AG09309 (cell line): ENCODE measurements around the gene TAS1R3.

Experiments used
- DNase-seq: peaks from one replicate; pipeline ENCODE4 v3.0.0-alpha.2; 2010; ENCODE audit warnings: low read depth
- H3K4me3 ChIP-seq: 2 replicates; pipeline ENCODE4 v1.5.1; 2011; ENCODE audit warnings: mild to moderate bottlenecking, low read depth, low read length, moderate library complexity; ENCODE audit not compliant: control insufficient read depth
- TF ChIP-seq, protein P1 (sequence below): IDR thresholded peaks from 2 replicates; pipeline ENCODE4 v1.5.1; 2011; ENCODE audit warnings: mild to moderate bottlenecking, low read depth, low read length, inconsistent platforms; ENCODE audit not compliant: insufficient read depth, control insufficient read depth; ENCODE audit errors: missing control alignments

Gene TAS1R3

DNA sequence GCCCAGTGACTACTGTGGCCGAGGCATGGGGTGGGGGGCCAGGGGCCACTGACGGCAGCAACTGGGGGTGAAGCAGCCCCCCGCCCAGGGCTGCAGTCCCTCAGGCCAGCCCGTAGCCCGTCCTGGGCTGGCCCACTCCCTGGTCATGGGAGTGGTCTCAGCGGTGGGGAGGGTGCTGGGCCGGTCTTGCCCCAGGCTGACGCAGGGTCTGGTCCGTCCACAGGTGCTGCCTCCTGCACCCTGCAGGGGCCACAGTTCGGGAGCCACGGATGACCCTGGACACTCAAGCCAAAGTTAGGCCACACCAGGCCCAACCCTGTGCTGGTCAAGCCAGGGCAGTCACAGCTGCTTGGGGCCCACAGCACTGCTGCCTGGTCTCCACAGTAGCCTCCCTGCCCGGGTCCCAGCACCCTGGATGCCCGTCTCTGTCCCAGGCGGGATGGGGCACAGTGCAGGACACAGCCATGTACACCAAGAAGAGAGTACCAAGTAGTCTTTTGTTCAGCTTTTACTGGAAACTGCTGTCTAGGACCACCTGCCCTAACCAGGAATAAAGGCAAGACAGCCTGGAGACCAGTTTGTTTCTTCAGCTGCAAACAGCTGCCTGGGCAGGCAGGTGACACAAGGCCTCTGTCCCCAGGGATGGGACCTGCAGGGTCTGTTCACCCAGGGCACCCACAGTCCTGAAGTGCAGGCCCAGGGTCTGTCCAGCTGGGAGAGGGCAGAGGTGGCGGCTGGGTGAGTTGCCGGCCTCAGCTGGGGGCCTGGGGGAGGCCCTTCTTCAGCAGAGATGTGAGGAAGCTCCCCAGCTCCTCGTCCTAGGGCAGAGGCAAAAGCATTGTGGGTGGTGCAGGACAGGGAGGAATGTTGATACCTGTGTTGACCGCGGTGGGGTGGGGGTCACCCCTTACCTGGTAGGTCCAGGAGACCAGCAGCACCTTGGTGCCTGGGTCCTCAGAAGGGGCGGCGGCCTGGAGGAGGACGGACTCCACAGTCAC, 19.7 kb upstream of the TAS1R3 start:
- DNase-seq = no peak
- no peak overlapping the region for H3K4me3 ChIP-seq
- TF ChIP-seq, protein P1, sequence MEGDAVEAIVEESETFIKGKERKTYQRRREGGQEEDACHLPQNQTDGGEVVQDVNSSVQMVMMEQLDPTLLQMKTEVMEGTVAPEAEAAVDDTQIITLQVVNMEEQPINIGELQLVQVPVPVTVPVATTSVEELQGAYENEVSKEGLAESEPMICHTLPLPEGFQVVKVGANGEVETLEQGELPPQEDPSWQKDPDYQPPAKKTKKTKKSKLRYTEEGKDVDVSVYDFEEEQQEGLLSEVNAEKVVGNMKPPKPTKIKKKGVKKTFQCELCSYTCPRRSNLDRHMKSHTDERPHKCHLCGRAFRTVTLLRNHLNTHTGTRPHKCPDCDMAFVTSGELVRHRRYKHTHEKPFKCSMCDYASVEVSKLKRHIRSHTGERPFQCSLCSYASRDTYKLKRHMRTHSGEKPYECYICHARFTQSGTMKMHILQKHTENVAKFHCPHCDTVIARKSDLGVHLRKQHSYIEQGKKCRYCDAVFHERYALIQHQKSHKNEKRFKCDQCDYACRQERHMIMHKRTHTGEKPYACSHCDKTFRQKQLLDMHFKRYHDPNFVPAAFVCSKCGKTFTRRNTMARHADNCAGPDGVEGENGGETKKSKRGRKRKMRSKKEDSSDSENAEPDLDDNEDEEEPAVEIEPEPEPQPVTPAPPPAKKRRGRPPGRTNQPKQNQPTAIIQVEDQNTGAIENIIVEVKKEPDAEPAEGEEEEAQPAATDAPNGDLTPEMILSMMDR = no peak

DNA sequence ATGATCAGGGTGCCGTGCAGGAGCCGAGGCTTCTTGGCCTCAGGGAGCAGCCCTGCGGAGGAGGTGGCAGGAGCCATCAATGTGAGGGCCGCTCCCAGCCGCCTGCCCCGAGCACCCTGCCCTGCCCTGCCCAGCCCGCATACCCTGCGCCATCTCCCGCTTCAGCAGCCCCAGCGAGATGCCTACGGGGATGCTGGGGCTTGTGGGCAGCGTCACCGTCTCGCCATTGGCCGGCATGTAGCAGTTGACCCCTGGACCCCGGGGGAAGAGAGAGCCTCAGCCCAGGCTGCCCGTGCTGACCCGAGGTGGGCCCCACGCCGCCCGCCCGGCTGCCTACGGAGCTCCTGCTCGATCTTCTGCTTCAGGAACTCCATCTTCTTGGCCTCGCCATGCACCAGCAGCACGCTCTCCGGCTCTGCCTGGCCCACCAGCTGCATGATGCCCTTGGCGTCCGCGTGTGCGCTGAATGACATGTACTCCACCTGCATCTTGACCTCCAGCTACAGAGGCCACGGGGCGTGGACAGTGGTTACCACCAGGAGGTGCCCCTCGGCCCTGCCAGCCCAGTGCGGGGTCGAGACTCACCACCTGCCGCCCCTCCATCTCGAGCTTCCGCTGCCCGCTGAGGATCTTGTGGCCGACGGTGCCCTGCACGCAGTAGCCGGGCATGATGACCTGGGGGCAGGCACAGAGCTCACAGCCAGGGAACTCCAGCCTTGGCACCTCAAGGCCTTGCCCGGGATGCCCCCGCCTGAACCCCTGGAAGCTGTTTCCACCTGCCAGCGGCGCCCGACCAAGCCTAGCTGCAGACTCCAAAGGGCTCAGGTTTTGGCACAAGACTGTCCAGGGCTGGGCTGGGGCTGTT, 18.4 kb upstream of the TAS1R3 start:
- no peak overlapping the region for H3K4me3 ChIP-seq
- TF ChIP-seq, protein P1 = no peak
- DNase-seq = no peak

DNA sequence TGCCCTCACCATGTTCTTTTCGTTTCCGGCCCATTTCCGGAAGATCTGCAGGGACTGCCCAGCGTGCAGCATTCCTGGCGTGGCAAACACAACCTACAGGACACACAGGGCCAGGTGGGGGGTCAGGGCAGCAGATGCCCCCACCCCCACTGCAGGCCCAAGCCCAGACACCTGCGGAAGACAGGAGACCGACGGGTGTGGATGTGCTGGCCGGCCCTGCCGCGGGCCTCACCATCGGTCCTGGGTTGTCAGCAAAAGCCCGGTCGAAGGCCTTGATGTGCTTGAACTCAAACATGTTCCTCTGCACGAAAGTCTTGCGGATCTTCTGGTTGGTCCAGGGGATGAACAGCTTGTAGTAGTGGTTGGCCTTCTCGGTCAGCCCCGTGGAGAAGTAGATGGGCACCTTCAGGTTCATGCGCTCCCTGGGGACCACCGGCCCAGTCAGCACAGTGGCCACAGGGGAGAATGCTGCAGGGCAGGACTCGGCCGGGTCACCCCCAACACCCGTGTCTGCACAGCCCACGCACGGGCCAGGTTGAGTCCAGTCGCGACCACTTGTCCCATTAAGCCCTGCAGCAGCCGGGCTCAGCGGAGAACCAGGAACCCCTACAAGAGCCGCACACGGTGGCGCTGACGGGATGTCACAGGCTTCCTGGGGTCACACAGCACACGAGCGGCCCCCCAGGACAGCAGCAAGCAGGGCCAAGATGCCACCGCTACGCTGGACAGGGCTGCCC, 17.4 kb upstream of the TAS1R3 start:
- no peak overlapping the region for H3K4me3 ChIP-seq
- no peak for DNase-seq
- TF ChIP-seq, protein P1 = no peak

DNA sequence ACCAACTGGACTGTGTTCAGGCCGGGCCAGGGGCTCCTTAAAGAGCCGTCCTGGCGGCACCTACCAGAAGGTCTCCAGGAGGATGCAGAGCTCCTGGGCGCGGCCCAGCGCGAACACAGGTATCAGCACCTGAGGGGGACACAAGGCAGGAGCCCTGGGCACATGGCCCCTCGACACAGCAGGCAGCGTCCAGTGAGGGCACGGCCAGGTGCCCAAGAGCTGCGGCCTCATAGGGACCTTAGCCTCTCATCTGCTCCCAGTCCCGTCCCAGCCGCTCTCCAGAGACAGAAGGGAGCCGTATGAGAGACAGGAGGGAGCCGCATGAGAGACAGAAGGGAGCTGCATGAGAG, 16.9 kb upstream of the TAS1R3 start:
- TF ChIP-seq, protein P1 = no peak
- no peak for DNase-seq
- no peak overlapping the region for H3K4me3 ChIP-seq

DNA sequence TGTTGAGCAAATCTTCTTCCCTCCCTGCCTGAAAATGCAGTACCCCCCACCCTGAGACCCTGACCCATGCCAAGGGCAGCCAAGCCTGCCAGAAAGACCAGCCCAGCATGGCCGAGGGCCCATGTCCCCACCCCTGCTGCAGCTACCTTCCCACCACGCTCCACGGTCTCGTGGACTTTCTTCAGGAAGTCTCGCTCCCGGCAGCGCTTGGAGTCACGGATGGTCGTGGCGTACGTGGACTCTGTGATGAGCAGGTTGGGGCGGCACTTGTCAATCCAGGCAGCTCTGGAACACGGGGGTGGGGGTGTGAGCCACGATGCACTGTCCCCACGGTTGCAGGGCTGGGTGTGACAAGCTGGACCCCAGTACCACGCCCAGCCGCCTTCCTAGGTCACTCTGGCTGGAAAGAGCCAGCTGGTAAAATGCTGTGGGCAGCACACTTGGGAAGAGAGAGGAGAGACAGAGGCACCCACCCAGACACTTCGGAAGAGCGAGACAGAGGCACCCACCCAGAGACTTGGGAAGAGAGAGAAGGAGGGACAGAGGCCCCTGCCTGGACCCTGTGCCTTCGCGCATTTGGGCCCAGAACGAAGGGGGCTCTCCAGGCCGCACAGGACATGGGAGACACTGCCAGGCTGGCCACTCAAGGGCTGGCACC, 16.3 kb upstream of the TAS1R3 start:
- TF ChIP-seq, protein P1 = no peak
- no peak for DNase-seq
- no peak overlapping the region for H3K4me3 ChIP-seq
